ENCODE data around the gene SH3BGRL. TPM values are rescaled to one million over a fixed set of nuclear protein-coding genes. Genes with fewer than 3 reads are reported as not detected.

SH3BGRL gene
- polyA plus RNA-seq, 1 experiment = 276 TPM

DNA sequence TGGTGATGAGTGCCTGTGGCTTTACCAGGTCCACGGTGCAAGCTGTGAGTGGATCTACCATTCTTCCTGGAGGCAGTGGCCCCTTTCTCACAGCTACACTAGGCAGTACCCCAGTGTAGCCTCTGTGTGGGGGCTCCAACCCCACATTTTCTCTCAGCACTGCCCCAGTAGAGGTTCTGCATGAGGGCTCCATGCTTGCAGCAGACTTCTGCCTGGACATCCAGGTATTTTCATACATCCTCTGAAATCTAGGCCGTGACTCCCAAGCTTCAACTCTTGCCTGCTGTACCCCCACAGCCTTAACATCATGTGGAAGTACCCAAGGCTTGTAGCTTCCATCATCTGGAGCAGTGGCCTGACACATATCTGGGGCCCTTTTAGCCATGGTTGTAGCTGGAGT lies 90.1 kb downstream of the SH3BGRL start:
- Histone ChIP-seq H3K27me3 (ENCODE audit: control insufficient read depth, insufficient read depth, low read length) (no peaks in the 10 kb centered on the region), H3K27ac (ENCODE audit: low read depth, low read length) (no peak overlapping the region), H3K4me3 (ENCODE audit: low read depth, low read length) (no peak overlapping the region), H3K9me3 (ENCODE audit: control insufficient read depth, insufficient read depth, low read length) (peaks cover 7% of the 10 kb centered on the region)
- DNase-seq (ENCODE audit: low read depth, low spot score) = no peak
- CTCF ChIA-PET = no interaction called here
- POLR2A ChIA-PET = no interaction called here
- TF ChIP-seq, protein P1, sequence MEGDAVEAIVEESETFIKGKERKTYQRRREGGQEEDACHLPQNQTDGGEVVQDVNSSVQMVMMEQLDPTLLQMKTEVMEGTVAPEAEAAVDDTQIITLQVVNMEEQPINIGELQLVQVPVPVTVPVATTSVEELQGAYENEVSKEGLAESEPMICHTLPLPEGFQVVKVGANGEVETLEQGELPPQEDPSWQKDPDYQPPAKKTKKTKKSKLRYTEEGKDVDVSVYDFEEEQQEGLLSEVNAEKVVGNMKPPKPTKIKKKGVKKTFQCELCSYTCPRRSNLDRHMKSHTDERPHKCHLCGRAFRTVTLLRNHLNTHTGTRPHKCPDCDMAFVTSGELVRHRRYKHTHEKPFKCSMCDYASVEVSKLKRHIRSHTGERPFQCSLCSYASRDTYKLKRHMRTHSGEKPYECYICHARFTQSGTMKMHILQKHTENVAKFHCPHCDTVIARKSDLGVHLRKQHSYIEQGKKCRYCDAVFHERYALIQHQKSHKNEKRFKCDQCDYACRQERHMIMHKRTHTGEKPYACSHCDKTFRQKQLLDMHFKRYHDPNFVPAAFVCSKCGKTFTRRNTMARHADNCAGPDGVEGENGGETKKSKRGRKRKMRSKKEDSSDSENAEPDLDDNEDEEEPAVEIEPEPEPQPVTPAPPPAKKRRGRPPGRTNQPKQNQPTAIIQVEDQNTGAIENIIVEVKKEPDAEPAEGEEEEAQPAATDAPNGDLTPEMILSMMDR (IDR thresholded peaks at IDR 0.05; ENCODE audit: low read depth, low read length) = no peak

GRCh38 chrX:81294101-81294500 lies 92.2 kb downstream of the SH3BGRL start:
- Histone ChIP-seq H3K4me3 (ENCODE audit: low read depth, low read length) (no peak overlapping the region), H3K27ac (ENCODE audit: low read depth, low read length) (no peak overlapping the region), H3K27me3 (ENCODE audit: control insufficient read depth, insufficient read depth, low read length) (no peaks in the 10 kb centered on the region), H3K9me3 (ENCODE audit: control insufficient read depth, insufficient read depth, low read length) (peaks cover 7% of the 10 kb centered on the region)
- CTCF ChIA-PET = no interaction called here
- POLR2A ChIA-PET = no interaction called here
- TF ChIP-seq, protein P1 (IDR thresholded peaks at IDR 0.05; ENCODE audit: low read depth, low read length) = no peak
- DNase-seq (ENCODE audit: low read depth, low spot score) = no peak

DNA sequence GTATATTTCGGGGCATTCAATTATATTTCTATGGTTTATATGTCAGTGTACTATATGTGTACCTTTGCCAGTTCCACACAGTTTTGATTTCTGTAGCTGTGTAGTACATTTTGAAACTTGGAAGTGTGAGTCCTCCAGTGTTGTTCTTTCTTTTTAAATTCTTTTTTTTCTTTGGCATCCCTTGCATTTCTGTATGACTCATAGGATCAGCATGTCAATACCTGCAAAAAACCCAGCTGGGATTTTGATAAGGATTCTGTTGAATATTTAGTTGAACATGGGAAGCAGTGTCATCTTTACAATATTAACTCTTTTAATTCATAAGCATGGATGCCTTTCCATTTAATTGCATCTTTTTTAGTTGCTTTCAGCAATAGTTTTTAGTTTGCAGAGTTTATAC lies 100.0 kb downstream of the SH3BGRL start:
- ChIA-PET POLR2A (no interaction called here), CTCF (no interaction called here)
- no peak for DNase-seq (ENCODE audit: low read depth, low spot score)
- Histone ChIP-seq H3K9me3 (ENCODE audit: control insufficient read depth, insufficient read depth, low read length) (no peaks in the 10 kb centered on the region), H3K4me3 (ENCODE audit: low read depth, low read length) (no peak overlapping the region), H3K27ac (ENCODE audit: low read depth, low read length) (no peak overlapping the region), H3K27me3 (ENCODE audit: control insufficient read depth, insufficient read depth, low read length) (no peaks in the 10 kb centered on the region)
- TF ChIP-seq, protein P1 (IDR thresholded peaks at IDR 0.05; ENCODE audit: low read depth, low read length) = no peak

- Histone ChIP-seq H3K27ac (ENCODE audit: low read depth, low read length) (no peak overlapping the region), H3K4me3 (ENCODE audit: low read depth, low read length) (no peak overlapping the region), H3K27me3 (ENCODE audit: control insufficient read depth, insufficient read depth, low read length) (no peaks in the 10 kb centered on the region), H3K9me3 (ENCODE audit: control insufficient read depth, insufficient read depth, low read length) (no peaks in the 10 kb centered on the region)
- ChIA-PET CTCF (no interaction called here), POLR2A (no interaction called here)
- TF ChIP-seq, protein P1 (IDR thresholded peaks at IDR 0.05; ENCODE audit: low read depth, low read length) = no peak
- no peak for DNase-seq (ENCODE audit: low read depth, low spot score)
Measured at GRCh38 chrX:81304563-81304962, 102.7 kb downstream of the SH3BGRL start.

DNA sequence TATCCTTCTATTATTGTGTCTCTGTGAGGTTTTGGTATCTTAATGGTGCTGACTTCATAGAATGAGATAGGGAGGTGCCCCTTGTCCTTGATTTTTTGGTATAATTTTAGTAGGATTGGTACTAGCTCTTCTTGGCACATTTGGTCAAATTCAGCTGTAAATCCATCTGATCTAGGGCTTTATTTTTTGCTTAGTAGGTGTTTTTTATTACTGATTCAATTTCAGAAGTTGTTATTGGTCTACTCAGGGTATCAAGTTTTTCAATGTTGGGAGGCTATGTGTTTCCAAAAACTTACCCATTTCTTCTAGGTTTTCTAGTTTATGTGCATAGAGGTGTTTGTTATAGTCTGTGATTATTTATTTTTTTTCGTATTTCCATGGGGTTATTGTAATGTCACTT lies 103.3 kb downstream of the SH3BGRL start:
- CTCF ChIA-PET = no interaction called here
- Histone ChIP-seq H3K27me3 (ENCODE audit: control insufficient read depth, insufficient read depth, low read length) (no peaks in the 10 kb centered on the region), H3K27ac (ENCODE audit: low read depth, low read length) (no peak overlapping the region), H3K9me3 (ENCODE audit: control insufficient read depth, insufficient read depth, low read length) (no peaks in the 10 kb centered on the region), H3K4me3 (ENCODE audit: low read depth, low read length) (no peak overlapping the region)
- TF ChIP-seq, protein P1 (IDR thresholded peaks at IDR 0.05; ENCODE audit: low read depth, low read length) = no peak
- POLR2A ChIA-PET = no interaction called here
- DNase-seq (ENCODE audit: low read depth, low spot score) = no peak
